Measurements from ENCODE around the gene CLTA.

The CLTA gene

GRCh38 chr9:36190388-36191289 is at the start of gene CLTA:
CLTA (plus strand) TSS chr9:36190921; CDS start chr9:36191057, 136 bp downstream.
- H3K27ac ChIP-seq (ENCODE audit: low read depth, low read length): peak within 1 kb of the TSS; percentile 93
- no peaks in the 10 kb centered on the region for H3K27me3 ChIP-seq (ENCODE audit: control insufficient read depth in 5 of 5, insufficient read depth in 4 of 5, low read length in 5 of 5)
- H3K4me3 ChIP-seq (ENCODE audit: low read depth in 1 of 5, low read length in 5 of 5): peak within 1 kb of the TSS; percentile 81 to 95 (median 95)
- H3K9me3 ChIP-seq (ENCODE audit: control insufficient read depth in 5 of 5, low read length in 5 of 5): no peaks in the 10 kb centered on the region
- peaks cover 12 to 48% (median 42%) of the 10 kb centered on the region in 5 donors for H3K4me1 ChIP-seq (ENCODE audit: control insufficient read depth in 5 of 5, insufficient read depth in 5 of 5, low read length in 5 of 5)
- H3K36me3 ChIP-seq (ENCODE audit: control insufficient read depth in 5 of 5, insufficient read depth in 5 of 5, low read length in 5 of 5): peaks cover 0 to 5% (median 0%) of the 10 kb centered on the region in 5 donors
- peak within 1 kb of the TSS; percentile 85 to 98 (median 94) for H3K9ac ChIP-seq (ENCODE audit: low read length in 5 of 5)

- peaks cover 0 to 9% (median 2%) of the 10 kb centered on the region in 5 donors for H3K36me3 ChIP-seq (ENCODE audit: control insufficient read depth in 5 of 5, insufficient read depth in 5 of 5, low read length in 5 of 5)
- H3K4me1 ChIP-seq (ENCODE audit: control insufficient read depth in 5 of 5, insufficient read depth in 5 of 5, low read length in 5 of 5): peaks cover 15 to 81% (median 65%) of the 10 kb centered on the region in 5 donors
- H3K27ac ChIP-seq (ENCODE audit: low read depth, low read length): no peak overlapping the region
- peaks cover 0 to 3% (median 0%) of the 10 kb centered on the region in 5 donors for H3K9me3 ChIP-seq (ENCODE audit: control insufficient read depth in 5 of 5, low read length in 5 of 5)
- H3K4me3 ChIP-seq (ENCODE audit: low read depth in 1 of 5, low read length in 5 of 5): no peak overlapping the region
- H3K27me3 ChIP-seq (ENCODE audit: control insufficient read depth in 5 of 5, insufficient read depth in 4 of 5, low read length in 5 of 5): no peaks in the 10 kb centered on the region
- H3K9ac ChIP-seq (ENCODE audit: low read length in 5 of 5): peak overlapping the region in 2 of 5 donors; percentile 14 to 38
These were observed 49.4 kb upstream of the CLTA start for GRCh38 chr9:36141288-36141687.

- Histone ChIP-seq H3K27me3 (ENCODE audit: control insufficient read depth in 5 of 5, insufficient read depth in 4 of 5, low read length in 5 of 5) (no peaks in the 10 kb centered on the region), H3K27ac (ENCODE audit: low read depth, low read length) (peak overlapping the region; percentile 75), H3K36me3 (ENCODE audit: control insufficient read depth in 5 of 5, insufficient read depth in 5 of 5, low read length in 5 of 5) (peaks cover 0 to 9% (median 2%) of the 10 kb centered on the region in 5 donors), H3K4me1 (ENCODE audit: control insufficient read depth in 5 of 5, insufficient read depth in 5 of 5, low read length in 5 of 5) (peaks cover 15 to 80% (median 64%) of the 10 kb centered on the region in 5 donors), H3K9me3 (ENCODE audit: control insufficient read depth in 5 of 5, low read length in 5 of 5) (peaks cover 0 to 3% (median 0%) of the 10 kb centered on the region in 5 donors), H3K9ac (ENCODE audit: low read length in 5 of 5) (peak overlapping the region in 2 of 5 donors; percentile 21 to 55), H3K4me3 (ENCODE audit: low read depth in 1 of 5, low read length in 5 of 5) (no peak overlapping the region)
These were observed 49.0 kb upstream of the CLTA start for GRCh38 chr9:36141761-36142160.

- Histone ChIP-seq H3K27ac (ENCODE audit: low read depth, low read length) (peak overlapping the region; percentile 75), H3K4me1 (ENCODE audit: control insufficient read depth in 5 of 5, insufficient read depth in 5 of 5, low read length in 5 of 5) (peaks cover 12 to 79% (median 58%) of the 10 kb centered on the region in 5 donors), H3K4me3 (ENCODE audit: low read depth in 1 of 5, low read length in 5 of 5) (peak overlapping the region; percentile 11 to 51 (median 35)), H3K27me3 (ENCODE audit: control insufficient read depth in 5 of 5, insufficient read depth in 4 of 5, low read length in 5 of 5) (no peaks in the 10 kb centered on the region), H3K9me3 (ENCODE audit: control insufficient read depth in 5 of 5, low read length in 5 of 5) (peaks cover 0 to 3% (median 0%) of the 10 kb centered on the region in 5 donors), H3K9ac (ENCODE audit: low read length in 5 of 5) (peak overlapping the region in 4 of 5 donors; percentile 18 to 55 (median 33)), H3K36me3 (ENCODE audit: control insufficient read depth in 5 of 5, insufficient read depth in 5 of 5, low read length in 5 of 5) (peaks cover 0 to 12% (median 2%) of the 10 kb centered on the region in 5 donors)
These were observed 48.0 kb upstream of the CLTA start for GRCh38 chr9:36142510-36143244.

GRCh38 chr9:36143245-36143641 is 47.5 kb upstream of the CLTA start:
- Histone ChIP-seq H3K9me3 (ENCODE audit: control insufficient read depth in 5 of 5, low read length in 5 of 5) (peaks cover 0 to 3% (median 0%) of the 10 kb centered on the region in 5 donors), H3K4me3 (ENCODE audit: low read depth in 1 of 5, low read length in 5 of 5) (peak overlapping the region; percentile 11 to 51 (median 35)), H3K36me3 (ENCODE audit: control insufficient read depth in 5 of 5, insufficient read depth in 5 of 5, low read length in 5 of 5) (peaks cover 0 to 14% (median 2%) of the 10 kb centered on the region in 5 donors)

GRCh38 chr9:36144309-36145232 is 46.1 kb upstream of the CLTA start:
- H3K36me3 ChIP-seq (ENCODE audit: control insufficient read depth in 5 of 5, insufficient read depth in 5 of 5, low read length in 5 of 5): peaks cover 0 to 20% (median 4%) of the 10 kb centered on the region in 5 donors
- peaks cover 0 to 3% (median 0%) of the 10 kb centered on the region in 5 donors for H3K9me3 ChIP-seq (ENCODE audit: control insufficient read depth in 5 of 5, low read length in 5 of 5)
- peak overlapping the region in 1 of 5 donors; percentile 24 for H3K9ac ChIP-seq (ENCODE audit: low read length in 5 of 5)
- no peak overlapping the region for H3K4me3 ChIP-seq (ENCODE audit: low read depth in 1 of 5, low read length in 5 of 5)
- H3K27ac ChIP-seq (ENCODE audit: low read depth, low read length): no peak overlapping the region
- H3K27me3 ChIP-seq (ENCODE audit: control insufficient read depth in 5 of 5, insufficient read depth in 4 of 5, low read length in 5 of 5): no peaks in the 10 kb centered on the region
- H3K4me1 ChIP-seq (ENCODE audit: control insufficient read depth in 5 of 5, insufficient read depth in 5 of 5, low read length in 5 of 5): peaks cover 20 to 80% (median 61%) of the 10 kb centered on the region in 5 donors

More at GRCh38 chr9:36143245-36143641, 47.5 kb upstream of the CLTA start:
- Histone ChIP-seq H3K27ac (ENCODE audit: low read depth, low read length) (peak overlapping the region; percentile 75), H3K4me1 (ENCODE audit: control insufficient read depth in 5 of 5, insufficient read depth in 5 of 5, low read length in 5 of 5) (peaks cover 11 to 79% (median 58%) of the 10 kb centered on the region in 5 donors), H3K27me3 (ENCODE audit: control insufficient read depth in 5 of 5, insufficient read depth in 4 of 5, low read length in 5 of 5) (no peaks in the 10 kb centered on the region), H3K9ac (ENCODE audit: low read length in 5 of 5) (peak overlapping the region in 4 of 5 donors; percentile 18 to 55 (median 26))

GRCh38 chr9:36145970-36146369 is 44.8 kb upstream of the CLTA start:
- no peak overlapping the region for H3K27ac ChIP-seq (ENCODE audit: low read depth, low read length)
- H3K4me3 ChIP-seq (ENCODE audit: low read depth in 1 of 5, low read length in 5 of 5): no peak overlapping the region
- peaks cover 0 to 3% (median 0%) of the 10 kb centered on the region in 5 donors for H3K9me3 ChIP-seq (ENCODE audit: control insufficient read depth in 5 of 5, low read length in 5 of 5)
- H3K27me3 ChIP-seq (ENCODE audit: control insufficient read depth in 5 of 5, insufficient read depth in 4 of 5, low read length in 5 of 5): no peaks in the 10 kb centered on the region
- H3K36me3 ChIP-seq (ENCODE audit: control insufficient read depth in 5 of 5, insufficient read depth in 5 of 5, low read length in 5 of 5): peaks cover 0 to 32% (median 11%) of the 10 kb centered on the region in 5 donors
- H3K9ac ChIP-seq (ENCODE audit: low read length in 5 of 5): no peak overlapping the region
- peaks cover 18 to 77% (median 59%) of the 10 kb centered on the region in 5 donors for H3K4me1 ChIP-seq (ENCODE audit: control insufficient read depth in 5 of 5, insufficient read depth in 5 of 5, low read length in 5 of 5)

- Histone ChIP-seq H3K9ac (ENCODE audit: low read length in 5 of 5) (no peak overlapping the region), H3K27me3 (ENCODE audit: control insufficient read depth in 5 of 5, insufficient read depth in 4 of 5, low read length in 5 of 5) (no peaks in the 10 kb centered on the region), H3K9me3 (ENCODE audit: control insufficient read depth in 5 of 5, low read length in 5 of 5) (peaks cover 0 to 3% (median 0%) of the 10 kb centered on the region in 5 donors), H3K4me1 (ENCODE audit: control insufficient read depth in 5 of 5, insufficient read depth in 5 of 5, low read length in 5 of 5) (peaks cover 18 to 77% (median 59%) of the 10 kb centered on the region in 5 donors), H3K4me3 (ENCODE audit: low read depth in 1 of 5, low read length in 5 of 5) (no peak overlapping the region), H3K36me3 (ENCODE audit: control insufficient read depth in 5 of 5, insufficient read depth in 5 of 5, low read length in 5 of 5) (peaks cover 0 to 38% (median 13%) of the 10 kb centered on the region in 5 donors), H3K27ac (ENCODE audit: low read depth, low read length) (no peak overlapping the region)
These were observed 44.1 kb upstream of the CLTA start for GRCh38 chr9:36146651-36147050.

All from subcutaneous abdominal adipose tissue (tissue), 5 donors.